HG03139 (cell line): Measurements from ENCODE around the gene MED13L.

Source experiments
- ATAC-seq: cut with Tn5 transposase; IDR thresholded peaks from one replicate; pipeline ENCODE4 v1.9.1; 2021; ENCODE audit not compliant: unreplicated experiment

The MED13L gene

DNA sequence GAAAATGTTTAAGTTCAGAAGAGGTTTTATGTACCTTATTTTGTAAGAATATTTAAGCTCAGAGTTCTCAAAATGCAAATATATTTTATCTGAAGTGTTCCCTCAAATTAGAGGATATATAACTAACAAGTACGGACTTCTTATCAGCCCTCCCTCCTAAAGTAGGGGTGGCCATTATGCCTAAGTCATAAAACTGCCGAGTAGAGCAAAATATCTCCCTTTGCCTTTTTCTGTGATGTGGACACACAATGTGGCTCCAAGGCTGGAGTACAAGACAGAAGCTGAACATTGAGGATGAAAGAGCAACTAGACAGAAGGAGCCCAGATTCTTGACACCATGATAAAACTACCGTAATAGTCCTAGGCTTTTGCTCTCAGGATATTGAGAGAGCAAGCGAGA, 120.9 kb downstream of the MED13L start:
- no peak for ATAC-seq

DNA sequence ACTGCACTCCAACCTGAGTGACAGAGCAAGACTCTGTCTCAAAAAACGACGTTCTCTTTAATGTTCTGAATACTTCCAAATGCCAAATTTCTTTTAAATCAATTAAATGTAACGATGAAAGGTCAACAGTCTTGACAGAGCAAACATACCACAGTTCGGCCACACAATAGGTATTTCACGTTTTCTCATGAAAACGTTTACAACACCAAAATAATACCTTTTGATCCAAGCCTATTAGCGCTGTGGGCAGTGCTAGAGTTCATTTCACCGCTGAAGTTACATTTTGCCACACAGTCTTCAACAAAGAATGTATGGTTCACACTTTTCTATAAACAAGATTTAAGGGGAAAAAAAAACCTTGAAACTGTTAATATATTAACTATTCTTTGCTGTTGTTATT, 122.1 kb downstream of the MED13L start:
- no peak for ATAC-seq

DNA sequence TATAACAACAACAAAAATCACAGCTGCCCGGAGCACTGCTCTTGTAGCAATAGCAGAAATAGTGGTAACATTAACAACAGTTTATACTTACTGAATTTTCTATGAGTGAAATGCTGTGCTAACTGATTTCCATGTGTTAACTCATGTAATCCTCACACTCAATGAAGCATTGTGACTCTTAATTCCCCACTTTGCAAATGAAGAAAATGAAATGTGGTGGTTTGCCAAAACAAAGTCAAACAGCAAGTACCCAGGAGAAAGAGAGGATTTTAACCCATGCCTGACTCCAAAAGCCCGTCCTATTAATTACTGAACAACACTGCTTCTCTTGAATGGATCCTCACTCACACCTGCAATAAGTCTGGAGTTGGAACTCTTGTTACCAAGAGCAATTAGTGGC, 123.5 kb downstream of the MED13L start:
- ATAC-seq = no peak

DNA sequence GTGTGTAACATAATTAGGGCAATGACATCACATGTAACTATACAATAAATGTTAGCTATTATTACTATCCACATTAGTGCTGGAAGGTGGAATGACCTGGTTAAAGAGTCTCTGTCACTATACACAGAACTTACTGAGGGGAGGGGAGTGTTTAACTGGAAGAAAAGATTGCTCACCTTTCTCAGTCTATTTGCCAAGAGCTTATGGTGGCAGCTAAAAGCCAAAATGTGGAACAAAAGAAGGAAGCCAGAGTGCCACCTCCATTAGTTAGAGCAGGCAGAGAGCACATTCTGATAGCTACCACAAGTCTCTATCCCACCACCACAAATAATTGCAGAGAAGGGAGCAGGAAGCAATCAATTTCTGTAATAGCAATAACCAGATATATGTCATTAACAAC, 124.4 kb downstream of the MED13L start:
- ATAC-seq = no peak

DNA sequence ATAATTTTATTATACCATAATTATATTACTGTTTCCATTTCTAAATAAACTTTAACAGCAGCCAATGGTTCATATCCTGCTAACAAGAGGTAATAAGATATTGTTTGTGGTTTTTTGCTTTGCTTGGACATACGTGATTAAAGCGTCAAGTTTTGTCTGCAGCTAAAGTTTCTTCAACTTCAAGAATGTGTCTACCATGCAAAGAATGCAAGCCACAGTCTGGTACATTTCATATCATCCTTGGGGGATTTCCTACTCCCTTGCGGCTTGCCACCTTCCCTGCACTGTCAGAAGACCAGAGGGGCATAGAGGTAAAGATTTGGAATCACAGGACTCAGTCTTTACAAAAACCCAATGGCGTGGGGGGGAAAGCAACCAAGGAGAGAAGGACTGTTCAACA, 125.2 kb downstream of the MED13L start:
- ATAC-seq = no peak

DNA sequence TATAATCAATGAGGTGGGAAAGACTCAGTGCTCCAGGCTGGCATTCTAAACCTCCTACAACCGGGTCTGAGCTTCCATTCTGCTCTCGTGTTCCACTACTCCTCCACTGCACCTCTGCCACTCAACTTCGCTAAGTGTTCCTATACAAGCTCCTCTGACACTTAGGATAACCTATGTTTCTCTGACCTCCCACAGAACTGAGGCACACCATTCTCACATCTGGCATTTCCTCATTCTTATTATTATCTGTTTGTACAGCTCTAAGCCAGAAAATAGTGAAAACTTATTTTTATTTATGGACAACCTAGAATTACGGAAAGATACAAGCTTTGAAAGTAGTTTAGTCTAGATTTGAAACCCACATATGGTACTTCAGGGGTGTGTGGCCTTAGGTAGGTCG, 127.0 kb downstream of the MED13L start:
- no peak for ATAC-seq

DNA sequence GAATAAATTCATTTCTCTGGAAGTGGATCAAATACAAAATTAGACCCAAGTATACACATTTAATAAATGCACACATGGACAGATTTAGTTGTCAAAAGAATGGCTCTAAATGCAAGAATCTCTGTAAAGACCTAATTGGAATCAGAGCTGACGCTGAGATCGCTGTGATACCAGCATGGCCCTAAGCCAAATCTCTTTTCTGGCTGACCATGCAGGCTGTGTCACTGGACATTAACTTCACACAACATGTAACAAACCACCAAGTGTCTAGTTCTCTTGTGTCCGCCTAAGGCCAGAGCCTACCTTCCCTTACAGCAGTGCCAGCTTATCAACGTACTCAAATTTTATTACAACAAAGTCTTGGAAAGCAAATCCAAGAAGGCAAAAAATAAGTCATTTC, 127.5 kb downstream of the MED13L start:
- no peak for ATAC-seq

DNA sequence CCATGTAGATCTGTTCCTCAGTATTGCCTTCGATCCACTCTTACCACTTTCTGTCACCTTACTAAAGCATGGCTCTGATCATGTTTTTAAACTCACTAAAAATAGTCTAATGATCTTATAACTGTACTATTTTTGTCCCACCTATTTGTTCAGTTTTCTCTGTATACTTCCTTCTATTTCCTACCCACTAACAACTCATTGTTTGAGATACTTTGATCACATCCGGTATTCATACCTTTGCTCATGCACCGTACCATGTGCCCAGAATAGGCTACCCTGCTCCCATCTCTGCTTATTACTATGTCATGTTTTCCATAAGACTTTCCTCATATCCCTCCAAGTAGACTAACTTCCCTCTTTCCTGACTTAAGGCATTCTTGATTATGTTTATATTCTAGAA, 128.6 kb downstream of the MED13L start:
- ATAC-seq = no peak

DNA sequence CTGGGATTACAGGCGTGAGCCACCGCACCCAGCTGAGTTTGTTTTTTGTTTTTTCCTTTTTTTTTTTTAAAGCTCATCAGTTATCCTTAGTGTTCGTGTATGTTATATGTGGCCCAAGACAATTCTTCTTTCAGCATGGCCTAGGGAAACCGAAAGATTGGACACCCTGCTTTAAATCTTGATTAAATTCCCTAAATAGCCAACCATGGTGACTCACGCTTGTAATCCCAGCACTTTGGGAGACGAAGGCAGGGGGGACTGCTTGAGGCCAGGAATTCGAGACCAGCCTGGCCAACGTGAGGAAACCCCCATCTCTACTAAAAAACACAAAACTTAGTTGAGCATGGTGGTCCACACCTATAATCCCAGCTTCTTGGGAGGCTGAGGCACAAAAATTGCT, 131.1 kb downstream of the MED13L start:
- no peak for ATAC-seq

DNA sequence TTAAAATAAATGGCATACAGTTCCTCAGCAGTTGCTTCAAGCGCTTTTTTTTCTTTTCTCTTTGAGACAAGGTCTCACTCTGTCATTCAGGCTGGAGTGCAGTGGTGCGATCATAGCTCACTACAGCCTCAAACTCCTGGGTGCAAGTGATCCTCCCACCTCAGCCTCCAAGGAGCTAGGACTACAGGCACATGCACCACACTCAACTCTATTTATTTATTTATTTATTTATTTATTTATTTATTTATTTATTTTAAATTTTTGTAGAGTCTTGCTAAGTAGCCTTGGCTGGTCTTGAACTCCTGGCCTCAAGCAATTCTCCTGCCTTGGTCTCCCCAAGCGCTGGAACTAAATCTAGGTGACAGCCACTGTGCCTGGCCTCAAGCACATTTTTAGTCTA, 132.0 kb downstream of the MED13L start:
- no peak for ATAC-seq

DNA sequence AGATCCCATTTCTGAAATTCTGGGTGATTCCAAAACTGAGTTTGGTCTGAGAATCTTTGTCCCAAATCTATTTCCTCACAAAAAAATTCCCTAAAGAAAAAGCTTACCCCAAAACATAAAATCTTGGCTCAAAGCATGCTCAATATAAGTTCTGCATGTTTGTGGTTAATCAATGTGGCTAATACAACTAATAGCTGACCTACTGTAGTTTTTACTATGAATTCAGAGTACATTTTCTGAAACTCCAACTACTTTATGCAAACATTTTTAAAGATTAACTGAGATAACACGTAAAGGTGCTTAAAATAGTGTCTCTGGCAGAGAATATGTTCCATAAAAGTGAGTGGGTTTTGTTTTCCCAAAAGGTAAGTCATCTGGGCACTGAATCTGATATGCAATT, 133.1 kb downstream of the MED13L start:
- no peak for ATAC-seq

DNA sequence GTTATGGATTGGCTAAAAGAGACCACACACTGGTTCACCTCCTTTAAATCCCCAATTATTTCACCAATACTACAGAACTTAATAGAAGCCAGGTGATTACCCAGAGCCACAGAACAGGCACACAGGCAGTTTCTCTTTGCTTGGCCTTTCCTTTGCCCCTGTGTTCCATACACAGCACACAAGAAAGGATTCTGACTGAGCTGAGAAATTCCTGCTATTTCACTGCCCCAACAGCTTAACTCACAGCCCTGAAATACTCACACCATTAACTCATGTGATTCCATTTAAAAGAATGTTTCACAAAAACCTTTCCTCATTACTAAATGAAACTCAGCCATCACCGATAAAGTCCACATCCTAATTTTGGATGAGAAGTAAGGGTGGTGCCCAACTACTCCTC, 133.6 kb downstream of the MED13L start:
- no peak for ATAC-seq

DNA sequence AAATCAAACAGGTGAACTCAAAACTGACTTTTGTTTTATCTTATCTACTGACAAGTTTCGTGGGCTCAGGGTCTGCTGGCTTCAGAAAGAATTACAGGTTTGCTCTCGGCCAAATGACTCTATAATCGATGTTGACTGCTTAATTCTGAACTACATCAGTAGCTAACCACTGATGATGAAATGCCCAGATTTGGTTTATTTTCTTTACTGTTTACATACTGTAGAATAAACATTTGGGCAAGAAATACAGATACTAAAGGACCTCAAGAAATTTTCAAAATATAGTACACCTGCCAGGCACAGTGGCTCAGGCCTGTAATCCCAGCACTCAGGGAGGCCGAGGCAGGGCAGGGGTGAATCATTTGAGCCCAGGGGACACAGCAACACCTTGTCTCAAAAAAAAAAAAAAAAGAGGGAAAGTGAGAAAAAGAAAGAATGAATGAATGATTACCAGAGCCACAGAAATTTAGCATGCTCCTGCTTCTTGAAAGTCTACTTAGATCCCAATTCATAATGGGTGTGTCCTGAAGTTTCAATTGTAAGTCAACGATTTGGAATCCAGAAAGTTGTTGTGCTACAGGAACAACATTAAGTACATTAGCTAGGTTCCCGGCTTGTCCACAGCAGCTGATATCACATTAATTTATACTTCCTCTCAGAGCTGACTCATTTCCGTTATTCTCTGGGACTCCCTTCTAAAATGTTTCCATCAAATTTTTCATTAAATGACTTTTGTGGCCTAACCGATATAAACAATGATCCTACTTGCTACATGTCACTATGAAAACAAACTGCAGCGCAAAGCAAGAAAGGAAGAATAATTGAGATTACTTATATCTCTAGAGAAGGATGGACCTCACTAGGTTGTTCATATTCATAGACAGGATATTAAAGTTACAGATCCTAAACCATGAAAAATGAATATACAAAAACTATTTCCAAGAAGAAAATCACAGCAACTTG, 134.3 kb downstream of the MED13L start:
- ATAC-seq = no peak

DNA sequence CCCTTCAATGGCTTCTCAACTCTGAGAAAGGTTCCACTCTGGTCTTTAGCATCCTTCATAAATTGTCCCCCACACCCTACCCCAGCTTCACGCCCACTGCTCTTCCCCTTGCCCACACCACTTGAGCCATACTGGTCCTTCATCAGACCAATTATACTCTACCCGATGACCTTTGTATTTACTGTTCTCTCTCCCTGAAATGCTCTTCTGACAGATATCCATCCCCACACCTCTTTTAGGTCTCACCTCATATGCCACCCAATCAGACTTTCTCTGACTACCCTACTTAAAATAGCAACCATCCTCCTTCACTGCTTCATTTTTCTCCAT, 135.7 kb downstream of the MED13L start:
- no peak for ATAC-seq

DNA sequence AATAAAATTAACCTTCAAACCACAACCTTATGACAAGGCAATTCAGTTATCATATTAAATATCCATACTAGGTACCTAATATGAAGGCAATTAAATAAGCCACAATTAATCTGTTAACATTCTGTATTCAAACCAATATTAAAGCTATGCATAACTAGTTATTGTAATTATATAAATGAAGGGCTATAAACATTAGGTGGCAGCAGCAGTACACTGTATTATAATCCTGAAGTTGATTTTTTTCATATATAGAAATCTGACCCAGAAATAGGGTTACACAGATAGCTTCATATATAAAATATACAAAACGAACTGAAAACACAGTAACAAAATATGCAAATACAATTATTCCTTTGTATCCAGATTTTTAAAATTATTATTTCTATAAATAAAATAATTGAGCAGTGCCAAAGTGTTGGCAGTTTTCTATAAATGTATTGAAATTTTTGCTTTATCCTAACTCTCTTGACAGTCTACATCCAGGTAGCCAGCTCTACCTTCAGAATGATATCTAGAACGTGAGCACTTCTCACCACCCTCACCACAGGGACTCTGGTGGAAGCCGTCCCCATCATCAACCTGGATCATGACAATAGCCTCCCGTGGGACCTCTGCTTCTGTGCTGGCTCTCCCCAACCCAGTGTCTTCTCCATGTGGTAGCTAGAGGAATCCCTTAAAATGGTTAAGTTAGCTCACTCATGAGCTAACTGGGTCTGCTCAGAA, 136.2 kb downstream of the MED13L start:
- ATAC-seq = no peak

DNA sequence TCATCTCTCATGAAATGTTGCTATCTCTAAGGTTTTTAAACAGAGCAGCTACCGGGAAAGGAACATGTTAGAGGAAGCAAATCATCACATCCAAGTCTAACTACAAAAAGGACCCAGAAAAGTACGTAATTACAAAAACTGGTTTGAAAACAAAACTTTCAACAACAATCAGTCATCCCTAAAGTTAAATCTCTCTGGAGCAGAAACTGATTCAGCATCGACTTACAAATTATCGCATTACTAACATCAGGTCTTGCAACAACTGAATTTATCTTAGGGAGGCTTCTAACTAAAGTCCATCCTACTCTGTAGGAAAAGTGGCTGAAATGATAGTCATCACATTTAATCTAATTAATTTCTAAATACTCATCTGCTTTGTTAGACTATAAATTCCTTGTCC, 137.0 kb downstream of the MED13L start:
- no peak for ATAC-seq

DNA sequence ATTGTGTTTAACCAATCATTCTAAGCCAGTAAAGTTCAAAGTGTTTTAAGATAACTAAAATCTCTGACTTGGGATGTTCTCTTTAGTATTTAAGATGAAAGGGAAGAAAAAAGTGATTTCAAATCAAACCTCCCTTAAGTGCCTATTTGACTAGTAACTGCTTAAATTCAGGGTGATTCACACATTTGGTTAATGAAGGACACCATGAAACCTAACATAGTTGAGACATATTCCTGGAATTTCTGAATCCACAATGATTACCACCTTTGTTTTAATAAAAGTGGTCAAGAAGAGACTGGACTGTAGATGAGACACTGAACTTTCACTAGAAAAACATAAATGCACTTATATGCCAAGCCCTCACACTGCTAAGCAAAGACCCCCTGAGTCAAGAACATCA, 138.7 kb downstream of the MED13L start:
- ATAC-seq = no peak

DNA sequence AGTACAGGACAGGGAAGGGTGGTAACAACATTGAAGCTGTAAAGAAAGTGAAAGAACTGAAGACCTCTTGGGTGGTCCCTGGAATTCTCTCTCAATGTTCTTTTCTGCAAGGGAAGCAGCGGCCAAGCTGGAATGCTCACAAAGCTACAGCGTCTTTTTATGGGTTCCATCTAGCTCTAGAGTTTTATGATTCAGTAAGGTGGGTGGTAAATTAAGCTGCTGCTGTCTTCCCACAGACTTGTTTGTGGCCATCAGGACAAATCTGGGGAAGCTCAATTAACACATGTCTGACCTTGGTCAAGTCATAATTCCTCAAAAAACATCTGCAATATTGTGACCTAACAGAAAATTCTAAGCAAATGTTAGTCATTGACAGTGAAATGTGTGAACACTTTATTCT, 139.1 kb downstream of the MED13L start:
- ATAC-seq = no peak

DNA sequence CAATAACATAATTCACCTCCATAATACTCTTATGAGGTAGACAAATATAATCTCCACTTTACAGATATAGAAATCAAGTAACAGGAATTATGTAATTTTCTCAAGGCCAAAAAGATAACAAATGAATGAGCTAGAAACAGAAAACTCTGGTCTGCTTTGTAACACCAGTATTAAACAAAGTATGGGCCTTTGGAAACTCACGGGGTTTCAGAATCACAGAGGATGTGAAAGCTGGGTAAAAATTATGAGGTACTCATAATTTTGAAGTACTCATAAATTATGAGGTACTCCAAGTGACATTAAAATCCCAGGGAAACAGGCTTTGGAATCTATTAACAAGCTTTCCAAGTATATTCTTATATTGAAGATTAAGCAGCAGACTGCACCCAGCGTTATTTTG, 140.2 kb downstream of the MED13L start:
- ATAC-seq = no peak

DNA sequence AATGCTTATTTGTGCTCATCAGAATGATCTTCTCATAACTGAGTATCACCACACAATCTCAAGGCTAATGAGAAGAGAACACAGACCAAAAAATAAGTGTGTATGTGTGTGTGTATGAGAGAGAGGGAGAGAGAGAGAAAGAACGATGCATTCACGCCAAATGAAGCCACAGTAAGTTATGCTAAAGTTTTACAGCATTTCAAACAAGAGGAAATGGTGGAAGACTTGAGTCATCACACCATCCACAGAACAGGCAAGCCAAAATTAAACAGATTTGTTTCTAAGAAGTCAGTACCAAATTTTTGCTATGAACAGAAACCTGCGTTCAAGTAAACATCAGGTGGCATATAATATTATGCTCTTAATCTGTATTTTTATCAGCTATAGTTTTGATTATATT, 141.2 kb downstream of the MED13L start:
- no peak for ATAC-seq

DNA sequence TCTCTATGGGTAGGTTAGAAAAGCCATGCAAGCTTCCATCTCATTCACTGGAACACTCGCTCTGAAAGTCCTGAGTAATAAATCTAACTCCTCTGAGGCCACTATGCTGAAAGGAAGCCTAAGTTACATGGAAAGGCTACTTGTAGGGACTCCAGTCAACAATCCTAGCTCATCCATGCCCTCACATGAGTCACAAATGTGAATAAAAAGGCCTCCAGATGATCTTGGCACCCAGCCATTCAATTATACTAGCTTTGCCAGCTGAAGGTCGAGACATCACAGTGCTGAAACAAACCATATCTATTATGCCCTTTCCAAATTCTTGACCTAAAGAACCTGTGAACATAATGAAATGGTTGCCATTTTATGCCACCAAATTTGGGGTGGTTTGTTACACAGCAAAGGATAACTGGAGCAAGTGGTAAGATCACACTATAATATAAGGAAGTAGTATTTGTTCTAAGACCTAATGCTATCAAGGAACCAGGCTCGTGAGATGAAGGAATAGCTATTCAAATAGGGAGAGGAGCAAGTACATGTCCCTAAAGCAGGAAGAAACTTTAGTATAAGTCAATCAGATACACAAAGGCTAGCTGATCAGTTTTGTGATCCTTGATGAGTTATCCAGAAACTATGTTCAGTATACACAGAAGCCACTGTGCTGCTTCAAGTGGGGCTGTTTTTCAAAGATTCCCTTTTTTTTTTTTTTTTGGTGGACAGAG, 142.1 kb downstream of the MED13L start:
- ATAC-seq = no peak

DNA sequence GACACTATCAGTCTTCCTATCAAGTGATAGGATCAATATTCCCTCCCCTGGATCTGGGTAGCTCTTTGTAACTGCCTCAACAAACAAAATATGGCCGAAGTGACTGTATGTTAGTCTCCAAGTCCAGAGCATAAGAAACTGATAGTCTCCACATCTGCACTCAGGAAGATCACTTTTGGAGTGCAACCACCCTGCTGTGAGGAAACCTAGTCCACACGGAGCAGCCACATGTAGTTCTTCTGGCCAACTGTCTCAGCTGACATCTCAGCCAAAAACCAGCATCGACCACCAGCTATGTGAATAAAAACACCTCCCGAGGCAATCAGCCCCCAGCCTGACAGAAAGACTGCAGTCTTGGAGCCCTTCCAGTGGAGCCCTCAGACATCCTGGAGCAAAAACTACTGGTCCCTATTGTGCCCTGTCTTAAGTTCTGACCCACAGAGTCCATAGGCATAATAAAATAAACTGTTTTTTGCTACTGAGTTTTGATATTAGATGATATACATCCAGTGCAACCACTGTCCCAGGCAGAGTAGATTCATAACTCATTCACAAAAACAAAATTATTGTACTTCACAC, 143.8 kb downstream of the MED13L start:
- ATAC-seq = no peak
